Esophagus squamous epithelium (tissue), 4 donors: ENCODE data around the gene AP3D1.

Experiments
- POLR2A ChIP-seq, 4 donors: fragments of 450-650 bp; IDR thresholded peaks; one replicate each; pipeline ENCODE4 v1.6.1; 2017; ENCODE audit warnings: antibody characterized with exemption in 4 of 4, mild to moderate bottlenecking in 4 of 4, moderate library complexity in 3 of 4
- TF ChIP-seq, protein P1 (sequence below), 6 experiments: fragments of 450-650 bp in 4 of 6; fragments of 200-600 bp in 2 of 6; sonication (generic) in 2 of 6; IDR thresholded peaks; one replicate each; pipeline ENCODE4 v1.5.1; 2016 to 2019; ENCODE audit warnings: antibody characterized with exemption in 6 of 6, mild to moderate bottlenecking in 4 of 6, moderate library complexity in 4 of 6

DNA sequence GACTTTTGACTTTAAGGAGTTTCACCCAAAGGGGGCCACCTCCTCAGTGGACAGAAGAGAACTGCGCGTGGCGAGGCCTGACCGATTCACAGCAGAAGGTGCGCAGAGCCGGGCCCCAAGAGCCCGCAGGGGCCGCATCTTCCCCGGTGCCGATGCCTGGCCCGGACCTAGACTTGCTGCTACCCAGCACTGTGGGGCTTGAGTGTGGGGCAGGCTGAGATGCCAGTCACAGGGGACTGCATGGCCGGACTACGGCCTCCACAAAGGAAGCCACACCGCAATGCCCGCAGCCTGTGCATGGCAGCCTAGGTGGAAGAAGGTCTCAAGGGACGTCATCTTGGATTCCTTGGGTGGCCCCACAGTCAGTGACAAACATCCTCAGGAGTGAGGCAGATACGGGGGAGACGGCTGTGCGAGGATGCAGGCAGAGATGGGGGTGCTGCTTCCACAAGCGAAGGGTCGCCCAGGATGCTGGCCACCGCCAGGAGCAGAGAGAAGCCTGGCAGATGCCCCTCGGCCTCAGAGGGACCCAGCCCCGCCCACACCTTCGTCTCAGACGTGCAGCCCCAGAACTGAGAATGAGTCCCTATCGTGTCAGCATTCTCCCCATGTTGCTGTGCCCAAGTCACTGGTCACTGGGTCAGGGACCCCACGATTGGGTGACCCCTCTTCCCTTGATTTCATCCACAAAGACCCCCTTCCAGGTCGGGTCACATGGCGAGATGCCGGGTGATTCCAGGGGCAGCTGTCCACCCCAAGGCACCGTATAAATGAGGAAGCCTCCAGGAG is 72.1 kb downstream of the AP3D1 start:
- TF ChIP-seq, protein P1, sequence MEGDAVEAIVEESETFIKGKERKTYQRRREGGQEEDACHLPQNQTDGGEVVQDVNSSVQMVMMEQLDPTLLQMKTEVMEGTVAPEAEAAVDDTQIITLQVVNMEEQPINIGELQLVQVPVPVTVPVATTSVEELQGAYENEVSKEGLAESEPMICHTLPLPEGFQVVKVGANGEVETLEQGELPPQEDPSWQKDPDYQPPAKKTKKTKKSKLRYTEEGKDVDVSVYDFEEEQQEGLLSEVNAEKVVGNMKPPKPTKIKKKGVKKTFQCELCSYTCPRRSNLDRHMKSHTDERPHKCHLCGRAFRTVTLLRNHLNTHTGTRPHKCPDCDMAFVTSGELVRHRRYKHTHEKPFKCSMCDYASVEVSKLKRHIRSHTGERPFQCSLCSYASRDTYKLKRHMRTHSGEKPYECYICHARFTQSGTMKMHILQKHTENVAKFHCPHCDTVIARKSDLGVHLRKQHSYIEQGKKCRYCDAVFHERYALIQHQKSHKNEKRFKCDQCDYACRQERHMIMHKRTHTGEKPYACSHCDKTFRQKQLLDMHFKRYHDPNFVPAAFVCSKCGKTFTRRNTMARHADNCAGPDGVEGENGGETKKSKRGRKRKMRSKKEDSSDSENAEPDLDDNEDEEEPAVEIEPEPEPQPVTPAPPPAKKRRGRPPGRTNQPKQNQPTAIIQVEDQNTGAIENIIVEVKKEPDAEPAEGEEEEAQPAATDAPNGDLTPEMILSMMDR (IDR thresholded peaks at IDR 0.05), result no peak
- no peak for TF ChIP-seq POLR2A (IDR thresholded peaks at IDR 0.05)
